HepG2 (cell line): ENCODE data around the gene ADSS1. TPM values are rescaled to one million over a fixed set of nuclear protein-coding genes. Genes with fewer than 3 reads are reported as not detected.

Experiments
- CBFB ChIP-seq: sonication (generic); formaldehyde crosslinking; IDR thresholded peaks from 2 replicates; pipeline ENCODE4 v1.4.0; 2020; ENCODE audit warnings: missing genetic modification reagents
- CEBPG ChIP-seq: IDR thresholded peaks from 2 replicates; pipeline ENCODE4 v1.6.1; 2016
- FOXK1 ChIP-seq: sonication (generic); formaldehyde crosslinking; IDR thresholded peaks from 2 replicates; pipeline ENCODE4 v1.4.0; 2020; ENCODE audit warnings: low read depth, missing genetic modification reagents, borderline replicate concordance
- HNRNPLL ChIP-seq: fragments of 200-400 bp; formaldehyde crosslinking; IDR thresholded peaks from 2 replicates; pipeline ENCODE4 v1.6.1; 2017; ENCODE audit warnings: mild to moderate bottlenecking, low read depth, low read length; ENCODE audit not compliant: poor library complexity, severe bottlenecking
- KMT2B ChIP-seq: IDR thresholded peaks from 2 replicates; pipeline ENCODE4 v1.6.1; 2016; ENCODE audit warnings: missing genetic modification reagents, missing compliant biosample characterization
- NR1H2 ChIP-seq: sonication (generic); formaldehyde crosslinking; IDR thresholded peaks from 2 replicates; pipeline ENCODE4 v1.8.1; 2022; ENCODE audit warnings: low read depth, missing genetic modification reagents, borderline replicate concordance
- POLR2A ChIP-seq, 2 experiments: IDR thresholded peaks; 2 replicates each; pipeline ENCODE4 v1.6.1; 2011; ENCODE audit warnings: low read depth in 2 of 2, low read length in 2 of 2, mild to moderate bottlenecking in 1 of 2, moderate library complexity in 1 of 2; ENCODE audit not compliant: insufficient read depth in 1 of 2
- SNAI1 ChIP-seq: sonication (generic); formaldehyde crosslinking; IDR thresholded peaks from 2 replicates; pipeline ENCODE4 v1.5.0; 2020; ENCODE audit warnings: mild to moderate bottlenecking, missing genetic modification reagents, borderline replicate concordance
- ZBTB38 ChIP-seq: sonication (generic); formaldehyde crosslinking; IDR thresholded peaks from 2 replicates; pipeline ENCODE4 v1.5.1; 2020; ENCODE audit warnings: mild to moderate bottlenecking, missing genetic modification reagents
- ZFY ChIP-seq: sonication (generic); formaldehyde crosslinking; IDR thresholded peaks from 2 replicates; pipeline ENCODE4 v1.4.0; 2020; ENCODE audit warnings: missing genetic modification reagents
- ZKSCAN5 ChIP-seq: sonication (generic); formaldehyde crosslinking; IDR thresholded peaks from 2 replicates; pipeline ENCODE4 v1.5.1; 2020; ENCODE audit warnings: mild to moderate bottlenecking, missing genetic modification reagents
- ZNF280D ChIP-seq: sonication (generic); formaldehyde crosslinking; IDR thresholded peaks from 2 replicates; pipeline ENCODE4 v1.5.1; 2020; ENCODE audit warnings: mild to moderate bottlenecking, missing genetic modification reagents
- ZNF331 ChIP-seq: sonication (generic); formaldehyde crosslinking; IDR thresholded peaks from 2 replicates; pipeline ENCODE4 v1.4.0; 2020; ENCODE audit warnings: missing genetic modification reagents
- ZNF510 ChIP-seq: sonication (generic); formaldehyde crosslinking; IDR thresholded peaks from 2 replicates; pipeline ENCODE4 v1.4.0; 2020; ENCODE audit warnings: low read depth, mild to moderate bottlenecking, missing genetic modification reagents
- ZNF614 ChIP-seq: IDR thresholded peaks from 2 replicates; pipeline ENCODE4 v1.6.1; 2018; ENCODE audit warnings: missing biosample characterization, missing genetic modification reagents, inconsistent platforms, borderline replicate concordance
- ZSCAN9 ChIP-seq: IDR thresholded peaks from 2 replicates; pipeline ENCODE4 v1.6.1; 2016; ENCODE audit warnings: borderline replicate concordance
- polyA plus RNA-seq, 8 experiments: library from polyadenylated mRNA; depleted of rRNA in 3 of 8; stranded (reverse) in 7 of 8; unstranded in 1 of 8; fragments of >200 nt; fragmentation: Illumina TruSeq in 4 of 8; extraction: Trizol in 4 of 8; gene quantifications; 2 replicates each; pipeline versions ENCODE4 v1.2.1 to v1.2.3, GENCODE V29; 2011 to 2016; ENCODE audit warnings: low read depth in 4 of 8, missing spikeins in 1 of 8, mixed read lengths in 1 of 8; ENCODE audit not compliant: insufficient read depth in 1 of 8
- total RNA-seq, 5 experiments: library from RNA; depleted of rRNA; stranded (reverse); fragments of >200 nt; fragmentation: Illumina TruSeq; extraction: Trizol; gene quantifications; 2 replicates each; pipeline ENCODE4 v1.2.3, GENCODE V29; 2016; ENCODE audit warnings: low read depth in 1 of 5
- TF ChIP-seq, protein P1 (sequence below): sonication (generic); formaldehyde crosslinking; IDR thresholded peaks from 2 replicates; pipeline ENCODE4 v1.4.0; 2020; ENCODE audit warnings: mild to moderate bottlenecking, missing genetic modification reagents
- TF ChIP-seq, protein P2 (sequence below): sonication (generic); formaldehyde crosslinking; IDR thresholded peaks from 2 replicates; pipeline ENCODE4 v1.8.0; 2022; ENCODE audit warnings: missing genetic modification reagents, mild to moderate bottlenecking, inconsistent platforms, borderline replicate concordance
- TF ChIP-seq, protein P3 (sequence below): sonication (generic); formaldehyde crosslinking; IDR thresholded peaks from 2 replicates; pipeline ENCODE4 v1.9.0; 2022; ENCODE audit warnings: missing genetic modification reagents, mild to moderate bottlenecking, borderline replicate concordance

The ADSS1 gene
- total and polyA plus RNA-seq, 2 of the 13 experiments (the other 11 are each of a cell fraction or from before 2014, with no cell fraction given): 1.0 to 36.7 TPM

GRCh38 chr14:104687601-104688504 is 36.2 kb upstream of the ADSS1 start (continued):
- no peak for TF ChIP-seq ZNF280D (CRISPR knock-in tag)
- TF ChIP-seq POLR2A (IDR thresholded peaks at IDR 0.05; ENCODE audit: insufficient read depth in 1 of 2, low read depth in 2 of 2, low read length in 2 of 2): peak in 1 of 2 experiments; percentile 69; a peak in 2 of 4 replicates
- peak; percentile 53 for TF ChIP-seq CEBPG (CRISPR knock-in tag)
- TF ChIP-seq ZNF614 (CRISPR knock-in tag): peak; percentile 40; the same call in 1 of the 2 replicates
- peak; percentile 52; the same call in 1 of the 2 replicates for TF ChIP-seq ZSCAN9 (CRISPR knock-in tag)
- peak; percentile 16; the same call in 1 of the 2 replicates for TF ChIP-seq FOXK1 (CRISPR knock-in tag)
- TF ChIP-seq ZNF331: peak; percentile 82
- 0 out of 2 replicates have a peak, but pooled peaks have one; percentile 35 for TF ChIP-seq KMT2B (CRISPR knock-in tag)
- peak; percentile 39; the same call in 1 of the 2 replicates for TF ChIP-seq CBFB (CRISPR knock-in tag)
- TF ChIP-seq, protein P1, sequence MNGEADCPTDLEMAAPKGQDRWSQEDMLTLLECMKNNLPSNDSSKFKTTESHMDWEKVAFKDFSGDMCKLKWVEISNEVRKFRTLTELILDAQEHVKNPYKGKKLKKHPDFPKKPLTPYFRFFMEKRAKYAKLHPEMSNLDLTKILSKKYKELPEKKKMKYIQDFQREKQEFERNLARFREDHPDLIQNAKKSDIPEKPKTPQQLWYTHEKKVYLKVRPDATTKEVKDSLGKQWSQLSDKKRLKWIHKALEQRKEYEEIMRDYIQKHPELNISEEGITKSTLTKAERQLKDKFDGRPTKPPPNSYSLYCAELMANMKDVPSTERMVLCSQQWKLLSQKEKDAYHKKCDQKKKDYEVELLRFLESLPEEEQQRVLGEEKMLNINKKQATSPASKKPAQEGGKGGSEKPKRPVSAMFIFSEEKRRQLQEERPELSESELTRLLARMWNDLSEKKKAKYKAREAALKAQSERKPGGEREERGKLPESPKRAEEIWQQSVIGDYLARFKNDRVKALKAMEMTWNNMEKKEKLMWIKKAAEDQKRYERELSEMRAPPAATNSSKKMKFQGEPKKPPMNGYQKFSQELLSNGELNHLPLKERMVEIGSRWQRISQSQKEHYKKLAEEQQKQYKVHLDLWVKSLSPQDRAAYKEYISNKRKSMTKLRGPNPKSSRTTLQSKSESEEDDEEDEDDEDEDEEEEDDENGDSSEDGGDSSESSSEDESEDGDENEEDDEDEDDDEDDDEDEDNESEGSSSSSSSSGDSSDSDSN (CRISPR knock-in tag): peak; percentile 99
- TF ChIP-seq, protein P2, sequence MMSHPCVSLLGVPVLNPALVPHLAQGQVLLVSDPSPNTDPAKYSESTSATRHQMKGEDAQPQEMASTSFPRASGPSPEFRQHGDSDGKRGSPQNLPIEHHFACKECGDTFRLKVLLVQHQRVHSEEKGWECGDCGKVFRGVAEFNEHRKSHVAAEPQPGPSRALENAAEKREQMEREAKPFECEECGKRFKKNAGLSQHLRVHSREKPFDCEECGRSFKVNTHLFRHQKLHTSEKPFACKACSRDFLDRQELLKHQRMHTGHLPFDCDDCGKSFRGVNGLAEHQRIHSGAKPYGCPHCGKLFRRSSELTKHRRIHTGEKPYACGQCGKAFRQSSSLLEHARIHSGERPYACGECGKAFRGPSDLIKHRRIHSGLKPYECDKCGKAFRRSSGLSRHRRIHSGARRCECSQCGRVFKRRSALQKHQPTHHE (CRISPR knock-in tag): no peak
- peak; percentile 42; the same call in 1 of the 2 replicates for TF ChIP-seq NR1H2
- no peak for TF ChIP-seq ZNF510 (CRISPR knock-in tag)
- peak; percentile 75; the same call in 1 of the 2 replicates for TF ChIP-seq SNAI1 (CRISPR knock-in tag)
- TF ChIP-seq ZFY (CRISPR knock-in tag): peak; percentile 72
- peak; percentile 90 for TF ChIP-seq HNRNPLL
- peak; percentile 29; the same call in 1 of the 2 replicates for TF ChIP-seq ZKSCAN5
- TF ChIP-seq, protein P3, sequence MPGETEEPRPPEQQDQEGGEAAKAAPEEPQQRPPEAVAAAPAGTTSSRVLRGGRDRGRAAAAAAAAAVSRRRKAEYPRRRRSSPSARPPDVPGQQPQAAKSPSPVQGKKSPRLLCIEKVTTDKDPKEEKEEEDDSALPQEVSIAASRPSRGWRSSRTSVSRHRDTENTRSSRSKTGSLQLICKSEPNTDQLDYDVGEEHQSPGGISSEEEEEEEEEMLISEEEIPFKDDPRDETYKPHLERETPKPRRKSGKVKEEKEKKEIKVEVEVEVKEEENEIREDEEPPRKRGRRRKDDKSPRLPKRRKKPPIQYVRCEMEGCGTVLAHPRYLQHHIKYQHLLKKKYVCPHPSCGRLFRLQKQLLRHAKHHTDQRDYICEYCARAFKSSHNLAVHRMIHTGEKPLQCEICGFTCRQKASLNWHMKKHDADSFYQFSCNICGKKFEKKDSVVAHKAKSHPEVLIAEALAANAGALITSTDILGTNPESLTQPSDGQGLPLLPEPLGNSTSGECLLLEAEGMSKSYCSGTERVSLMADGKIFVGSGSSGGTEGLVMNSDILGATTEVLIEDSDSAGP (CRISPR knock-in tag): peak; percentile 68; the same call in 1 of the 2 replicates
- TF ChIP-seq ZBTB38: no peak
